Sigmoid colon (tissue), 4 donors: ENCODE data around the gene TRIM69.

Source experiments
- CTCF ChIP-seq, 4 experiments: fragments of 450-650 bp in 3 of 4; fragments of 200-600 bp in 1 of 4; IDR thresholded peaks; one replicate each; pipeline ENCODE4 v1.5.1; 2016 to 2019; ENCODE audit warnings: antibody characterized with exemption in 4 of 4, mild to moderate bottlenecking in 3 of 4, moderate library complexity in 2 of 4
- EP300 ChIP-seq, 4 donors: sonication (generic); formaldehyde crosslinking; IDR thresholded peaks; one replicate each; pipeline ENCODE4 v1.6.1; 2017; ENCODE audit warnings: antibody characterized with exemption in 4 of 4
- POLR2A ChIP-seq, 2 donors: fragments of 450-650 bp; IDR thresholded peaks; one replicate each; pipeline ENCODE4 v1.6.1; 2016; ENCODE audit warnings: antibody characterized with exemption in 2 of 2, mild to moderate bottlenecking in 2 of 2, moderate library complexity in 2 of 2
- POLR2AphosphoS5 ChIP-seq, 4 donors: sonication (generic); formaldehyde crosslinking; IDR thresholded peaks; one replicate each; pipeline ENCODE4 v1.6.1; 2017; ENCODE audit warnings: antibody characterized with exemption in 4 of 4

- TF ChIP-seq POLR2AphosphoS5 (IDR thresholded peaks at IDR 0.05): no peak
- TF ChIP-seq CTCF (IDR thresholded peaks at IDR 0.05): no peak
- no peak for TF ChIP-seq POLR2A (IDR thresholded peaks at IDR 0.05)
- TF ChIP-seq EP300 (IDR thresholded peaks at IDR 0.05): no peak
These were observed at the start of gene TRIM69 for GRCh38 chr15:44736181-44736765.
